Measurements from ENCODE around the gene PCNT.
A peak's percentile ranks its signal among the peaks of the same experiment; 100 is the strongest.

Gene PCNT, protein sequence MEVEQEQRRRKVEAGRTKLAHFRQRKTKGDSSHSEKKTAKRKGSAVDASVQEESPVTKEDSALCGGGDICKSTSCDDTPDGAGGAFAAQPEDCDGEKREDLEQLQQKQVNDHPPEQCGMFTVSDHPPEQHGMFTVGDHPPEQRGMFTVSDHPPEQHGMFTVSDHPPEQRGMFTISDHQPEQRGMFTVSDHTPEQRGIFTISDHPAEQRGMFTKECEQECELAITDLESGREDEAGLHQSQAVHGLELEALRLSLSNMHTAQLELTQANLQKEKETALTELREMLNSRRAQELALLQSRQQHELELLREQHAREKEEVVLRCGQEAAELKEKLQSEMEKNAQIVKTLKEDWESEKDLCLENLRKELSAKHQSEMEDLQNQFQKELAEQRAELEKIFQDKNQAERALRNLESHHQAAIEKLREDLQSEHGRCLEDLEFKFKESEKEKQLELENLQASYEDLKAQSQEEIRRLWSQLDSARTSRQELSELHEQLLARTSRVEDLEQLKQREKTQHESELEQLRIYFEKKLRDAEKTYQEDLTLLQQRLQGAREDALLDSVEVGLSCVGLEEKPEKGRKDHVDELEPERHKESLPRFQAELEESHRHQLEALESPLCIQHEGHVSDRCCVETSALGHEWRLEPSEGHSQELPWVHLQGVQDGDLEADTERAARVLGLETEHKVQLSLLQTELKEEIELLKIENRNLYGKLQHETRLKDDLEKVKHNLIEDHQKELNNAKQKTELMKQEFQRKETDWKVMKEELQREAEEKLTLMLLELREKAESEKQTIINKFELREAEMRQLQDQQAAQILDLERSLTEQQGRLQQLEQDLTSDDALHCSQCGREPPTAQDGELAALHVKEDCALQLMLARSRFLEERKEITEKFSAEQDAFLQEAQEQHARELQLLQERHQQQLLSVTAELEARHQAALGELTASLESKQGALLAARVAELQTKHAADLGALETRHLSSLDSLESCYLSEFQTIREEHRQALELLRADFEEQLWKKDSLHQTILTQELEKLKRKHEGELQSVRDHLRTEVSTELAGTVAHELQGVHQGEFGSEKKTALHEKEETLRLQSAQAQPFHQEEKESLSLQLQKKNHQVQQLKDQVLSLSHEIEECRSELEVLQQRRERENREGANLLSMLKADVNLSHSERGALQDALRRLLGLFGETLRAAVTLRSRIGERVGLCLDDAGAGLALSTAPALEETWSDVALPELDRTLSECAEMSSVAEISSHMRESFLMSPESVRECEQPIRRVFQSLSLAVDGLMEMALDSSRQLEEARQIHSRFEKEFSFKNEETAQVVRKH (N-terminal part only)

DNA sequence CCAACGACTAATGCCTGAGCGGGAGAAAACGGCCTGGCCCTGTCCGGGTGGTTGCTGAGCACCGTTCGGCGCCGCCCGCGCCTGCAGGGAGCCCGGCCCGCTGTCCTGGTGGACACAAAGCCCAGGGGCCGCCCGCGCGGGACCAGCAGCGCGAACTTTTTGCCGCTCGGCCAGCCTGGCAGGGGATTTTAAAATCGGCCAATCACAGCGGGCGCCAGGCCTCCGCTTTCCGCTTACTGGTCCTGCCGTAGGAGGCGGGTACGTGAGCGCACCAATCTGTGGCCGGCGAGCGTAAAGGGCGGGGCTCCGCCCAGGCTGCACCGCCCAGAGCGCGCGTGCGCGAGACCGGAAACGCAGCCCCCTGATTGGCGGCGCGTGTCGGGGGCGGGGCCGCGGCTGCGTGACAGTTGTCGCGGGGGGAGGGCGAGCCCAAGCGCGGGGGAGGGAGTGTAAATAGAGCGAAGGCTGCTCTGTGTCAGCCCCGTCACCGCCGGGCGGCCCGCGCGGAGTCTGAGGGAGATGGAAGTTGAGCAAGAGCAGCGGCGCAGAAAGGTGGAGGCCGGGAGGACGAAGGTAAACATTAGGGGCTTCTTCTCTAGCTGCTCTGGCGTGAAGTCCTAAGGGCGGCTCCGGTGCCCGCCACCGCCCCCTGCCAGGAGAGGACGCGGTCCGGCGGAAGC is at the start of gene PCNT, which contains the start of gene C21orf58:
Gene PCNT (plus strand): TSS at position 447 of the 680 bp plus-strand sequence. CDS start 73 bp downstream, at position 520.
Gene C21orf58 (minus strand): TSS at position 161 of the 680 bp plus-strand sequence. CDS start 1,132 bp downstream, outside the sequence.
- DNase-seq = peak; percentile 97

DNA sequence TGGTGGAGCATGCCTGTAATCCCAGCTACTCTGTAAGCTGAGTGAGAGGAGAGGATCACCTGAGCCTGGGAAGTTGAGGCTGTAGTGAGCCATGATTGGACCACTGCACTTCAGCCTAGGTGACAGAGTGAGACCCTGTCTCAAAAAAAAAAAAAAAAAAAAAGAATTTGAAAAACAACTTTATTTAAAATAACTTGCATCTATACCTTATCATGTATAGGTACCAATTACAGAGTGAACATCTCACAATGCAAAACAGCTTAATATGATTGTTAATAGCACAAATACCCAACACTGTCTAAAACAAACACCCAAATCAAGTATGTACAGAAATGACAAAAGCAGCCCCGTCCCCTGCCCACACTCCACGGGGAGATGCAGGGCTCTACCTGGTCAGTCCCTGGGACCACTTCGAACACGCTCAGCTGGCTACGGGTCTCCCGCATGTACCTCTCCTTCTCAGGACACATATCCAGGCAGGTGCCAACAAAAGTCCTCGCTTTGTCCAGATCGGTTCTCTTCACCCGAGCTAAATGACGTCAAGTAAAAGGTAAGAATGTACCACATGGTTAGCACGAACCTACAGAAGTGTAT is 49.1 kb upstream of the PCNT start:
- no peak for DNase-seq

DNA sequence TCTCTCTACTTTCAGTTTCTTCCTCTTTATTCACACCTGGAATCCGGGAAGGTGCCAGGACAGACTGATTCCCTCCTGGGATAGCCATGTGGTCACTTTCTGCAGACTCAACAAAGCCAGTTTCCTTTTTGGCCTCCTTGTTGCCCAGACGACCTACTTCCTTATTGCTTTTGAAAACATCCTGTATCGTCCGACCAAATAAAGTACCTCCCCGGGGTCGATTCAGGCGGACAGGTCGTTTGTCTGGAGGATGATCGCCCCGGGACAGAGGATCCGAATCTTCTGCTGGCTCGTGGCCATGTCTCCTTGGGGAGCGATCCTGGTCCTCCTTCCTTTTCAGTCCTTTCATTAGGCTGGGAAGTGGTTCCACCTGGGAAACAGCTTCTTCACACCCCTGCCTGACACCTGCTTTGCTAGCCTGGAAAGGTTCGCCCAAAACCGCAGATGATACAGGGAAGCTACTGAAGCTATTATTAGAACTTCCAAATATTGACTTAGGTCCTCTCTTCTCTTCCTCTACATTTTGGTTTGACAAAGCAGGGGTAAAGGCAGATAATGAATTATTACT is 39.8 kb upstream of the PCNT start:
- peak; percentile 54 for DNase-seq

DNA sequence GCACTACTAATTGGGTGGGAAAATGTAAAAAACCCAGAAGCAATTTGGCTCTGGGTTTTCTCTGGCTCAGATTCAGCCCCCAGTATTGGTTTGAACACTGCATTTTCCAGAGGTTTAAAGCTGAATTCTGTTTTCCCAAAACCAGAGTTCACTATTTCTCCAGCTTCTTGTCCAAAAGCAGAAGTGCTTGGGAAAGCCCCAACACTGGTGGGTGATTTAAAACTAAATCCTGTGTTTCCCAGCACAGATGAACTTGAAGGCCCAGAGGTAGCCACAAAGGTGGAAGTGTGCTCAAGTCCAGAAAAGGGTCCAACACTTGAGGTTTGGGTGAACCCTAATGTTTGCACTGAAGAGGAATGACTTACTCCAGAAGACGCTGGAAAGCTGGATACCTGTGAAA is 39.2 kb upstream of the PCNT start:
- DNase-seq = no peak

DNA sequence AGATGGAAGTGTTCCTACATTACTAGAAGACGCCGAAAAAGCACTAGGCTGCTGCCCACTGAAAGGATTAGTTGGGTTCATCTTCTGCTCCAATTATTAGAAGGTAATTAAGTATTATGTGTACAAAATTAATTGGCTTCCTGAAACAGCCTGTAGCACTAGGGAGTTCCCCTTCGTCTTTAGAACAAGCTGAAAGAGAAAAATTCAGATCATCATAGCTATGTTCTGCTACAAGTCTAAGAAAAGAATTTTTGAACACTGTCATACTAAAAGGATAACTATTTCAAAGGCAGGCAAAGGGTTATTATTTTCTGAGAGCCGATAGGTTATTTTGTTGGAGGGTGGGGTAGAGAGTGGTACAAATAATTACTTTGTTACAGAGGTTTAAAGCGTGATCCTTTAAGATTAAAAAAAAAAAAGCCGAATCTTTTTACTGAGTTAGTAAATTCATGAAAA is 38.7 kb upstream of the PCNT start, which contains the start of gene MCM3AP:
Gene MCM3AP (minus strand): TSS at position 406 of the 456 bp plus-strand sequence. CDS start 325 bp downstream, at position 81.
- DNase-seq = no peak

DNA sequence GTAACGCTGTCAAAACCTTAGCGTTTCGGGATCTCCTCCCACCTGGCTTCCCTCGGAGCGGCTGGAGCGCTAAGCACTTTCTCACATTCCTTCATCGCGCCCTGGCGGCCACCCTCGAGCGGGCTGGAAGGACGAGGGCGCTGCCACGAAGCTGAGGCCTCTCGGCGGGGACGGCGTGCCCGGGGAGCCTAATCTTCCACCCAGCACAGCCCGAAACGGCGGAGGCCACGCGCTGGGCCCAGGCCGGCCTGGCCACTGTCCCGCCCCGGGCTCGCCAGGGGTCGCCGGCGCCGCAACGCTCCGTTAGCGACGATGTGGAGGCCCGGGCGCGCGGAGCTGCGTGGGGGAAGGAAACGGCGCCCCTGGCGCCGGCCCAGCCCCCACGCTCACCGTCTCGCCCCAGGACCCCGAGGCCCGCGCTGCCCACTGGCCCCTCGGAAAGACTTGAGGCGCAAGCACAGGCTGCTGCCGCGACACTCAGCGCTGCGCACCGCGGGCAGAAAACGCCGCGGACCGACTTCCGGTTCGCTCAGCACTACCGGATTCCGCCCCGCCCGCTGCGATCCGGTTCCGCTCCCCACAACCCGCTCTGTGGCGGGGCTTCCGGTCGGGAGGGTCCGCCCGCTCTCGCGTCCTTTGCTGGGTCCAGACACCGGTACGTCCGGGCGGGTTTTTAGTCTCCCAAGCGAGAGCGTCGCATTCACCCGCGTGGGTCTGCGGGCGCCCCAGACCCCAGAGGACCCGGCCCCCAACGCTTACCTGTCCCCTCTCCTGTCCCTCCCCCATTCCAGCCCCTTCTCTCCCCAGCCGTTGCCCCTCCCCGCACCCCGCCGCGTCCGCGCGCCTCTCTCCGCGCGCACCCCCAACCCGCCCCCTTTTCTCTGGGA is 38.0 kb upstream of the PCNT start, which contains the start of gene YBEY:
Gene YBEY (plus strand): TSS at position 582 of the 887 bp plus-strand sequence. CDS start 572 bp downstream, outside the sequence.
- DNase-seq = peak; percentile 80

DNA sequence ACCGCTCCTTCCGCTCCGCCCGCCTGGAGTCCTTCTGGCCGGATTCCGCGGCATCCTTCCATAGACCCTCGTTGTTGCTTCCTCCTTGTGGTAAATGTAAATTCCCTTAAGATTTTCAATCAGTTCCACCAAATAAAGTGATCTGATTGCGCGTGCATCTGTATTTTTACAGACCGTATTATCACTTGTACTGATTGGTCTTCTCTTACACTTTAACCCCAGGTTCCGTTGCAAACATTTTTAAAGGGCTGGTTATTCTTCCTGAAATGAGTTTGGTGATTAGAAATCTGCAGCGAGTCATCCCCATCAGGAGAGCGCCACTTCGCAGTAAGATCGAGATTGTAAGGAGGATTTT is 37.3 kb upstream of the PCNT start:
- DNase-seq = peak; percentile 66

DNA sequence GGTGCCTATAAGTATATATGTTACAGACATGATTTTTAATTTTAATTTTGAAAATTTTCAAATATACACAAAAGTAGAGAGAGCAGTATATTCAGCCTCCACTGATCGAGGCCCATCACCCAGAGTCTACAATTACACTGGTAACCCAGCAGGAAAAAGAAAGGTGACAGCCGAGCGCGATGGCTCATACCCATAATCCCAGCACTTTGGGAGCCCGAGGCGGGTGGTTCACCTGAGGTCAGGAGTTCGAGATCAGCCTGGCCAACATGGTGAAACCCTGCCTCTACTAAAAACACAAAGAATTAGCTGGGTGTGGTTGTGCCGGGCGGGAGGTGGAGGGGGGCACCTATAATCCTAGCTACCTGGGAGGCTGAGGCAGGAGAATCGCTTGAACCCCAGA is 36.4 kb upstream of the PCNT start:
- DNase-seq = no peak

DNA sequence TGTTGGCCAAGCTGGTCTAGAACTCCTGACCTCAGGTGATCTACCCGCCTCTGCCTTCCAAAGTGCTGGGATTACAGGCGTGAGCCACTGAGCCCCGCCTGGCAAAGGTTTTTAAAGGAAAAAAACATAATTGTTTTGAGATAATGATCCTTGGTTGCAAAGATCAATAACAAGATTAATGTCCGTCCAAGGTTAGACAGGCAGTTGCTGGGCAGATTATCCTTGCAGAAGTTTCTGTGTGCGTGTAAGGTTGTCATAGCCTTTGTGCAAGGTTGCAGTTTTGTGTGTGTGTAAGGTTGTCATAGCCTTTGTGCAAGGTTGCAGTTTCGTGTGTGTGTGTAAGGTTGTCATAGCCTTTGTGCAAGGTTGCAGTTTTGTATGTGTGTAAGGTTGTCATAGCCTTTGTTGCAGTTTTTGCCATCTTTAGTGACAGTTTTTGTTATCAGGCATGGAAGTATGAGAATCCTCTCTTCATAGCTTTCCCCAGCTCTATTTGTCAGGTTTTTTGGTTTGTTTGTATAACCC is 34.2 kb upstream of the PCNT start:
- DNase-seq = no peak

DNA sequence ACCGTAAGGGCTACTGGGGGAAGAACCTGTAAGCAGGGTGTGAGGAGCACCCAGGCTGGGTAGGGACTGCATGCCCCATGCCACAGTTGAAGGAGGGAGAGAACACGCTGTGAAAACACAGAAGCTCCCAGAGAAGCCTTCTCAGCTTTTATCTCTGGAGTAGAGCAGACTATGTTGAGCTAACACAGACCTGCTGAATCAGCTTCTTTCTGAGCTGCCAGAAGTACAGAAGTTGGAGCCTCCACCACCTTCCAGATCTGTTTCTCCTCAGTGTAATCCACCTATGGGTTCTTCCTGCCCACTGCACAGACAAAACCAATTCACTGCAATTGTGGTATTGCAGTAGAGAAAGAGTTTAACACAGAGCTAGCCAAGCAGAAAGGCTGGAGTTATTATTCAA is 32.4 kb upstream of the PCNT start:
- DNase-seq = no peak

DNA sequence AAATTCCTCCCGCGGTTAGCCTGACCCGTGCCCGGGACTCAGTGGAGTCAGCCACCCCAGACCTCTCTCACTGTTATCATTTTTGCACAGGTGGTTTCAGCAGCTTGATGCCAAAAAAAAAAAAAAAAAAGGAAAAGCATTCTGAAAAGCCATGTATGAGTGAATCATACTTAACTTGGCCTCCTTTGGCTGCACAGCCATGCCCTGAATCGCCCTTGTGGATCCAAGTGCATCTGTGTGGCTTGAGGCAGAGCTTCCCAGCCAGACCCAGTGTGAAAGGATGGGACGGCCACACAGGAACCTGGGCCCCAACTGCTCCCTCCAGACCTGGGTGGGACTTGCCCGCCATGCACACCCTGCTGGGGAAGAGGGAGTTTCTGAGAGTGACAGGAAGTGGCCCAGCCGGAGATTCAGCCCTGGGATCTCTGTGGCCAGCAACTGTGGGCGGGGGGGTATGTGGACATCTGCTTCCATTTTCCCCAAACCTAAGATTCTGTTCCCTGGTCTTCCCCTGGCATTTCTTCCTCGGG is 29.2 kb upstream of the PCNT start:
- DNase-seq = peak; percentile 62

DNA sequence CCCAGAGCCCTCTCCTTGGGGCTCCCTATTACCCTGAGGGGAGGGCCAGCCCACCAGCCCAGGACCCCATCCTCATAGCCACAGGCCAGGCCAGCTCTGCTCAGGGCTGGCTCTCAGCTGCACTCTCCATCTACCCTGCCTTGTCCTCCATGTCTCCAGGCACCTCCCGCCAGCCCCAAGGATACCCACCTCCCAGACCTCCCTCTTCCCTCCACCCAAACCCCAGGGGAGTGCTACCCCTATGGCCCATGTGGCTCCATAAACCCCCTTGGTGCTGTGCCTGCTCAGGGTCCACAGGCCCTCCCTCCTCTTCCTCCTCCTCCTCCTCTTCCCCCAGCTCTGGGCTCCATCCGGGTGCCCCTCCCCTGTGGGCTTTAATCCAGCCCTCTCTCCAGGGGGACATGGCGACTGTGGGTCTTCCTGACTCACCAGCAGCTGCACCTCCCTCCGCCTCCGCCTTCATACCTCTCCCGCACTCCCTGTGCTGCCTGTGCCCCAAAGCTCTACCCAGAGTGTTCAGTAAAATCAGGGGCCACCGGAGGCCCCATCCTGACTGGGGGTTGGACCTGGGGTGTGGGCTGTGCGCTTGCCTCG is 28.7 kb upstream of the PCNT start:
- peak; percentile 7 for DNase-seq

DNA sequence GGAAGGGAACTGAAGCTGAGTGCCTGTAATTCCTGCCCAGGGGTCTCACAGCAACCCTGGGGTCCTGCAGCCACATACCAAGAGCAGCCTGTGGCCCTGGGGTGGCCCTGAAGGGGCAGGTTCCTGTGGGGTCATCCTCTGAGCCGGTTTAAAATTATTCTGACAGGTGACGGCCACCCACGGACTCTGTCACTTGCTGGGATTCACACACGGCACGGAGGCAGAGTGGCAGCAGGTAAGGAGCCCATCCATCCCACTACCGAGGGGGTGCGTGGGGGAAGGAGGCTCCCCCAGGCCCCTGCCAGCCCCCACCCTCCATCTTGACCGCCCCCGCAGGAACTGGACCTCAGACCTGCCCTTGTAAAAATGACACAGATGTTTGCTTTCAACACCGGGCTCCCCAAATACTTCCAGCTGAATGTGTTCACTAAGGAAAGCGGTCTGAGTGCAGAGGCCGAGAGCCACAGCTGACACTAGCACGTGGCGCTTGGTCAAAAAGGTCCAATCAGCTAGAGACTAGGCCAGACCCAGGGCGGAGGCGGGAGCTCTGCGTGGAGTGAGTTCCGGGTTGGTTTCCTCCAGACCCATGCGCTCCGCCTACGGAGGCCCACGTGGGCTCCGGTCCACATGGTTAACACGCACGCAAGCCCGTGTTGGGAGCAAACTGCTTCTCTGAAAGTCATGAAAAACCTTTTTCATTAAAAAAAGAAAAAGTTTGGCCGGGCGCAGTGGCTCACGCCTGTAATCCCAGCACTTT is 27.8 kb upstream of the PCNT start:
- peak; percentile 90 for DNase-seq

DNA sequence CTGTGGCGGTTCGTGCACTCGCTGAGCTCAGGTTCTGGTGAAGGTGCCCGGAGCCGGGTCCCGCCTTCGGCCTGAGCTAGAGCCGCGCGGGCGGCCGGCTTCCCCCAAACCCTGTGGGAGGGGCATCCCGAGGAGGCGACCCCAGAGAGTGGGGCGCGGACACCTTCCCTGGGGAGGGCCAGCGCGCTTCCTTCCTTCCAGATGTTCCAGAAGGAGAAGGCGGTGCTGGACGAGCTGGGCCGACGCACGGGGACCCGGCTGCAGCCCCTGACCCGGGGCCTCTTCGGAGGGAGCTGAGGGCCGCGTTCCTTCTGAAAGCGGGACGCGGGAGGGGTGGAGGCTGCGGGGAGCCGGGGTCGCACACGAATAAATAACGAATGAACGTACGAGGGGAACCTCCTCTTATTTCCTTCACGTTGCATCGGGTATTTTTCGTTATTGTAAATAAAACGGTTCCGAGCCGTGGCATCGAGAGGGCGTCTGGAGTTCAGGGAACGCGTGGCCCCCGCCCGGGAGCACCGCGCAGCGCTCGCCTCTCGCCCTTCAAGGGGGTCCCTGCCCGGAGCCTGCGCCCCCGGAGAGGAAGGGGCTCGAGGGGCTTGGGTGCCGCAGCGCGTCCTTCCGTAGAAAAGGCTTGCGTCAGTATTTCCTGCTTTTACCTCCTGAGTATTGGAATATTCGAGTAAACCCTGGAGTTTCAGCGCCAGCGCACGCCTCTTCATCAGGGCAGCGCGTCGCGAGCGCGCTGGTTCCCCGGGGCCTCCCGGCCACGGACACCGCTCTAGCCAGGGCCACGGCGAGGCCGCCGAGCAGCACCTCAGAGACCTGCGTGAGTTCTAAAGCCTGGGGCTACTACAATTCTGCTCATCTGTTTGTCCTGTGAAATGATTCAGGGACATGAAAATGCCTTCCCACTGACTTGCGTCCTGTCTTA is 26.4 kb upstream of the PCNT start:
- no peak for DNase-seq

DNA sequence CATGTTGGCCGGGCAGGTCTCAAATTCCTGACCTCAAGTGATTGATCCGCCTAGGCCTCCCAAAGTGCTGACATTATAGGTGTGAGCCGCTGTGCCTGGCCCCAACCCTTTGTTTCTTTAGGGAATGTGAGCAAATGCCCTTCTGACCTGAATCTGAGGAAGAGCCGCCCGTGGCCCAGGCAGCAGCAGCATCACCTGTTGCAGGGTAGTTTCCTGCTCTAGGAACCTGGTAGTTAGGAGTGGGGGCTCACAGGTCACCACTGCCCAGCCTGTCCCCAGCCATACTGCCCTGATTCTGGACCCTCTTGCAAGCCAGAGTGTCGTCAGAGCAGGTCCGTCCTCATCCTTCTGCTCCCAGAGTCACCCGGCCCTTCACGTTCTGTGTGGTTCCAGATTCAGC is 24.8 kb upstream of the PCNT start:
- no peak for DNase-seq

DNA sequence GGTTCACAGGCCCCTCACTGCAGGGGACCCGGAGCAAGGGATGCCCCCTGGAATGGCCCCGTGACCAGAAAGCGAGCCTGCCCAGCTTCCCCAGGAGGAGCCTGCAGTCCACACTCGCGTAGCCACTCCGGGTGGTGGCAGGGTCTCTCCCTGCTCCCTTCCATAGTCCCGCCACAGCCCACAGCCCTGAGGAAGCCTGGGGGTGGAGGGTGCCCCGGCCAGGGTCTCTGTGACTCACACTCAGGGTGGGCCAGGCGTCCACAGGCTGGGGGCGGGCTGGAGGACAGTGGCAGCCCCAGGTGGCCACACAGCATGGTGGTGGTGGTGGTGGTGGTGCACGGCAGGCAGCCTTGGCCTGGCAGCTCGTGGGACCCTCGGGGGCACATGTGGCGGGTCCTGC is 22.2 kb upstream of the PCNT start:
- DNase-seq = no peak

DNA sequence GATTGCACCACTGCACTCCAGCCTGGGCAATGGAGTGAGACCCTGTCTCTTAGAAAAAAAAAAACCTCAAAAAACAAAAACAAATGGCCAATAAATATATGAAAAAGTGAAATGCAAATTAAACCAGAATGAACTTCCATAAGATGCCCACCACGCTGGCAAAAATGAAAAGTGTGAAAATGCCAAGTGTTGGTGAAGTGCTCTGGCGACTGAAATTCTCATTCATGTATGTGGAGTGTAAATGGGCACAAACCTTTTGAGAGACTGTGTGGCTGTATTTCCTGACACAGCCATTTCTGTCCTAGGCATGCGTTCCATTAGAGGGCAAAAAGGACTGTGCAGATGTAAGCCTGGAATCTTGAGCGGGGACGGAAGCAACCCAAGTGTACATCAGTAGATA is 19.5 kb upstream of the PCNT start:
- no peak for DNase-seq

Measured in MV-4-11 (cell line).